HEK293 (cell line): ENCODE data around the gene WNT8B.

Experiments
- GLI2 ChIP-seq: fragments of 450-650 bp; formaldehyde crosslinking; IDR thresholded peaks from 2 replicates; pipeline ENCODE4; 2017; ENCODE audit warnings: missing biosample characterization, missing genetic modification characterization, low read depth, borderline replicate concordance
- INSM2 ChIP-seq: fragments of 450-650 bp; formaldehyde crosslinking; IDR thresholded peaks from 2 replicates; pipeline ENCODE4 v1.5.1; 2016; ENCODE audit warnings: missing biosample characterization, missing genetic modification characterization
- KLF8 ChIP-seq: fragments of 450-650 bp; formaldehyde crosslinking; IDR thresholded peaks from 2 replicates; pipeline ENCODE4 v1.5.1; 2016; ENCODE audit warnings: missing biosample characterization, missing genetic modification characterization
- MZF1 ChIP-seq: fragments of 450-650 bp; formaldehyde crosslinking; IDR thresholded peaks from 2 replicates; pipeline ENCODE4 v1.5.1; 2017; ENCODE audit warnings: missing biosample characterization, missing genetic modification characterization, borderline replicate concordance
- PRDM10 ChIP-seq: fragments of 450-650 bp; formaldehyde crosslinking; IDR thresholded peaks from 2 replicates; pipeline ENCODE4 v1.5.1; 2016; ENCODE audit warnings: missing biosample characterization, missing genetic modification characterization
- PRDM6 ChIP-seq: fragments of 450-650 bp; formaldehyde crosslinking; IDR thresholded peaks from 2 replicates; pipeline ENCODE4 v1.5.1; 2017; ENCODE audit warnings: missing biosample characterization, missing genetic modification characterization
- REPIN1 ChIP-seq: fragments of 450-650 bp; formaldehyde crosslinking; IDR thresholded peaks from 2 replicates; pipeline ENCODE4 v1.5.1; 2017; ENCODE audit warnings: missing biosample characterization, missing genetic modification characterization, low read depth
- SCRT1 ChIP-seq: fragments of 450-650 bp; formaldehyde crosslinking; IDR thresholded peaks from 2 replicates; pipeline ENCODE4 v1.5.1; 2016; ENCODE audit warnings: missing biosample characterization, missing genetic modification characterization, borderline replicate concordance
- YY2 ChIP-seq: fragments of 450-650 bp; formaldehyde crosslinking; IDR thresholded peaks from 2 replicates; pipeline ENCODE4 v1.5.1; 2016; ENCODE audit warnings: missing biosample characterization, missing genetic modification characterization
- ZBTB21 ChIP-seq: fragments of 450-650 bp; formaldehyde crosslinking; IDR thresholded peaks from 2 replicates; pipeline ENCODE4 v1.5.1; 2017; ENCODE audit warnings: missing biosample characterization, missing genetic modification characterization
- ZFP37 ChIP-seq: fragments of 450-650 bp; formaldehyde crosslinking; IDR thresholded peaks from 2 replicates; pipeline ENCODE4 v1.5.1; 2016; ENCODE audit warnings: missing biosample characterization, missing genetic modification characterization
- ZNF10 ChIP-seq: fragments of 450-650 bp; formaldehyde crosslinking; IDR thresholded peaks from 2 replicates; pipeline ENCODE4 v1.5.1; 2017; ENCODE audit warnings: missing biosample characterization, missing genetic modification characterization
- ZNF202 ChIP-seq: fragments of 450-650 bp; formaldehyde crosslinking; IDR thresholded peaks from 2 replicates; pipeline ENCODE4 v1.5.1; 2016; ENCODE audit warnings: missing biosample characterization, missing genetic modification characterization, borderline replicate concordance
- ZNF335 ChIP-seq: fragments of 450-650 bp; formaldehyde crosslinking; conservative IDR thresholded peaks from 2 replicates; pipeline ENCODE4 v1.5.1; 2016; ENCODE audit warnings: missing biosample characterization, missing genetic modification characterization
- ZNF433 ChIP-seq: fragments of 450-650 bp; formaldehyde crosslinking; IDR thresholded peaks from 2 replicates; pipeline ENCODE4 v1.5.1; 2016; ENCODE audit warnings: missing biosample characterization, missing genetic modification characterization, low read depth
- ZNF449 ChIP-seq: fragments of 450-650 bp; formaldehyde crosslinking; IDR thresholded peaks from 2 replicates; pipeline ENCODE4 v1.5.1; 2017; ENCODE audit warnings: missing biosample characterization, mild to moderate bottlenecking, missing genetic modification characterization, moderate library complexity
- ZNF513 ChIP-seq: fragments of 450-650 bp; IDR thresholded peaks from 2 replicates; pipeline ENCODE4 v1.5.1; 2018; ENCODE audit warnings: missing biosample characterization, missing genetic modification characterization
- ZNF521 ChIP-seq: fragments of 450-650 bp; formaldehyde crosslinking; IDR thresholded peaks from 2 replicates; pipeline ENCODE4 v1.5.1; 2017; ENCODE audit warnings: missing biosample characterization, mild to moderate bottlenecking, missing genetic modification characterization
- ZNF558 ChIP-seq: fragments of 450-650 bp; formaldehyde crosslinking; IDR thresholded peaks from 2 replicates; pipeline ENCODE4 v1.5.1; 2016; ENCODE audit warnings: missing biosample characterization, missing genetic modification characterization
- ZNF692 ChIP-seq: fragments of 450-650 bp; formaldehyde crosslinking; IDR thresholded peaks from 2 replicates; pipeline ENCODE4 v1.5.1; 2016; ENCODE audit warnings: missing biosample characterization, missing genetic modification characterization

WNT8B gene

GRCh38 chr10:100477970-100478369 lies 15.2 kb downstream of the WNT8B start (continued):
- TF ChIP-seq PRDM6 (tag by site-specific recombination) (peak; percentile 73), ZNF10 (0 out of 2 replicates have a peak, but pooled peaks have one; percentile 36), ZNF558 (tag by site-specific recombination) (no peak), REPIN1 (tag by site-specific recombination) (no peak), ZNF433 (no peak), INSM2 (tag by site-specific recombination) (peak; percentile 57), KLF8 (no peak), ZFP37 (tag by site-specific recombination) (no peak), ZNF521 (tag by site-specific recombination) (no peak), SCRT1 (tag by site-specific recombination) (no peak), ZNF335 (no peak), GLI2 (tag by site-specific recombination) (no peak), YY2 (tag by site-specific recombination) (no peak), MZF1 (tag by site-specific recombination) (no peak), ZBTB21 (no peak), ZNF513 (no peak), ZNF449 (tag by site-specific recombination) (no peak; the same call in 1 of the 2 replicates), ZNF692 (tag by site-specific recombination) (no peak), ZNF202 (no peak), PRDM10 (tag by site-specific recombination) (peak; percentile 24; the same call in 1 of the 2 replicates)
